A172 (cell line): ENCODE measurements around the gene HS3ST6. TPM values are rescaled to one million over a fixed set of nuclear protein-coding genes. Genes with fewer than 3 reads are reported as not detected.
"Not testable (repeated sequence)": the region's sequence is repeated elsewhere in the genome, so short reads cannot be mapped to it uniquely, and the experiment has no call there.

Experiments
- DNase-seq: peaks from one replicate; pipeline ENCODE4 v3.0.0-alpha.2; 2015; ENCODE audit warnings: low spot score
- total RNA-seq: library from RNA; depleted of rRNA; stranded (reverse); fragments of >200 nt; shearing (Covaris generic); gene quantifications from 2 replicates; pipeline ENCODE4 v1.2.3, GENCODE V29; 2014

The HS3ST6 gene
- total RNA-seq, 1 experiment from 2014 or later, result not detected

- DNase-seq, result no peak
Observed at GRCh38 chr16:1946495-1947368, 28.5 kb upstream of the HS3ST6 start.

GRCh38 chr16:1945559-1946391 lies 27.6 kb upstream of the HS3ST6 start:
- DNase-seq, result no peak

DNA sequence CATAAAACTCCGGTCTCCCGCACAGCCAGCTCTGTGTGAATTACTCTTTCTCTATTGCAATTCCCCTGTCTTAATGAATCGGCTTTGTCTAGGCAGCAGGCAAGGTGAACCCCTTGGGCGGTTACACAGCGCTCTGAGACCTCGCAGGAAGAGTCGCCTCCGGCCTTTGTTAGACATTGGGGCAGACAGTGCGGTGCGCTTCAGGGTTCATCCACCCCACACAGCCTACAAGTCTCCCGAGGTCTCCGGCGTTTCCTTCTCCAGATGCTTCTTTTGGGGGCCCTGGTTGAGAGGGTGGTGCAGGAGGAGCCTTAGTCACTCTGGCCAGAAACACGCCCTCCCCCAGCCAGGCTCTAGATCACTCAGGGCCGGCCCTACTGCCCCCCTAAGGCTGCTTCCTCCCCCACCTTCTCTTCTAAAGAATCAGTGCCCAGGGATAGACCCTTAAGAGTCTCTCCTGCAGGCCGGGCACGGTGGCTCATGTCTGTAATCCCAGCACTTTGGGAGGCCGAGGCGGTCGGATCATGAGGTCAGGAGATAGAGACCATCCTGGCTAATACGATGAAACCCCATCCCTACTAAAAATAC lies 26.5 kb upstream of the HS3ST6 start:
- DNase-seq, result no peak

DNA sequence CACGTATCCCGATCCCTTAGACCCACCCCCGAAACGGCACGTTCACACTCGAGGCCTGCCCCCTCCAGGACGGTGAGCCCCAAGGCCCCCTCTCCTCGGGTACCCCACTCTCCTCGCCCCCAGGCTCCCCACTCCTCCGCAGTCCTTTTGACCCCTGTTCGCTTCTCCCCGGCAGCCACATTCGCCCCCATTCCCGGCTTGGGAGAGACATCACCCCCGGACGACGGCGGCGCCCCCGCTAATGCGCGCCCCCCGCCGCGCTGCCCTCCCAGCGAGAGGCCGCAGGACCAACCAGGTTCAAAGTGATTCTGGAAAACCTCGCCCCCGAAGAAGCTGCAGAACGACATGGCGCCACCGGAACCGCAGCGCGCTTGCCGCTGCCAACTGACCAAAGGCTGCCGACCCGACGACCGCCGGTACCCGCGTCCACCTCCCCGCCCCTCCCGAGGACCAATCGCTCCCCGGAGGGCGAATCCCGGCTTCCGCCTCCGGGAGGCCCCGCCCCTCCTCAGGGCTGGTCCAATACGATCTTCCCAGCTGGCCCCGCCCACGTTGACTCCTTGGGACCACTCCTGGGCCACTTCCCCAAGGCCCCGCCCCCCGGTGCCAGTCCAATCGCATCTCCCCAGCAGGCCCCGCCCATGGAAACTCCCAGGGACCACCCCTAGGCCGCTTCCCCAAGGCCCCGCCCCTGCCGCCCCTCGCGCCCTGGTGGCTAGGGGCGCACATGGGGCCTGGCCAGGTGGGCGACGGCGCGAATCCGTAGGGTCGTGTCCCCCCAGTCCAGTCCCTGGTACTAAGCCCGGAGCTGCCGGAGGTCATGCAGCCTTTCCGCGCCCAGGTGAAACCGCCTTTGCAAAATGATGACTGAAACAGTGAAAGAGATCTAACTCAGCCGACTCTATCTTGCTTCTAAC lies 24.9 kb upstream of the HS3ST6 start, which contains the start of gene MSRB1:
MSRB1 (minus strand) TSS at position 390 of the 917 bp plus-strand sequence; CDS start at position 347, 43 bp downstream.
- peak; percentile 97 for DNase-seq

- DNase-seq, result no peak
Observed at GRCh38 chr16:1942047-1942809, 24.0 kb upstream of the HS3ST6 start.

DNA sequence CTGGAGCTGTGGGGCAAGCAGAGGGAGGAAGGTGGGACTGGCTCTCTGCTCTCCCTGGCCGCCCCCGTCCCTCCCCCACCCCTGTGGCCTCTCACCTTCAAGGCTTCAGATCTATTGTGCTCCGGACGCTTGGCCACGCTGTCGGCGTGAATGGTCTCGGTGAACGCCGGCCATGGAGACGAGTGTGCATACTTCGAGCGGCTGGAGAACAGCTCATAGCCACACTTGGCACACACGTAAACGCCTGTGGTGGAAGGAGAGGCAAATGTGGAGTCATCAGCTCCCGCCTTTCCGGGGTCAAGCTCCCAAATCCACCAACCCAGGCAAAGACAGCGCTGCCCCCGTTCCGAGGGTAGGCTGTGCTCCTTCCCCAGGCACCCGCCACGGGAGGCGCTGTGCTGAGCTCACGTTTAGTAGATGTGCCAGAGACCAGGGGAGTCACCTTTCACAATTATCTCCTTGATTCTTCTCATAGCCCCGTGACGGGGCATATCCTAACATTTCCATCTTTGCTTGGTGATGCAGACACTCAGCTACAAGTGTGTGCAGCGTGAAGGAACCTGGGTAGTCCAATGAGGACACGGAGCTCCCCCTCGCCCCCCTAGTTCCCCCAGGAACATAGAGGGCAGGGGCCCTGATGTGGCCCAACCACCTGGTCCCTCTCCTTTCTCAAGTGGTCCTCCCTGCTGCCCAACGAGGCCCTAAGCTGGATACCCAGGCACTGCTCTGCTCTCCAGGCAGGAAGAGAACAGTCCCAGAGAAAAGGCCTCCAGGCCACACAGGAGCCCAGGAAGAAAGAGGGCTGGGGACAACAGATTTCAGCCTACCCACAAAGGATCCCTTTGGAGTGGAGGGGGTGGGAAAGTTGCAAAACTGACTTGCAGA lies 23.2 kb upstream of the HS3ST6 start:
- no peak for DNase-seq

DNA sequence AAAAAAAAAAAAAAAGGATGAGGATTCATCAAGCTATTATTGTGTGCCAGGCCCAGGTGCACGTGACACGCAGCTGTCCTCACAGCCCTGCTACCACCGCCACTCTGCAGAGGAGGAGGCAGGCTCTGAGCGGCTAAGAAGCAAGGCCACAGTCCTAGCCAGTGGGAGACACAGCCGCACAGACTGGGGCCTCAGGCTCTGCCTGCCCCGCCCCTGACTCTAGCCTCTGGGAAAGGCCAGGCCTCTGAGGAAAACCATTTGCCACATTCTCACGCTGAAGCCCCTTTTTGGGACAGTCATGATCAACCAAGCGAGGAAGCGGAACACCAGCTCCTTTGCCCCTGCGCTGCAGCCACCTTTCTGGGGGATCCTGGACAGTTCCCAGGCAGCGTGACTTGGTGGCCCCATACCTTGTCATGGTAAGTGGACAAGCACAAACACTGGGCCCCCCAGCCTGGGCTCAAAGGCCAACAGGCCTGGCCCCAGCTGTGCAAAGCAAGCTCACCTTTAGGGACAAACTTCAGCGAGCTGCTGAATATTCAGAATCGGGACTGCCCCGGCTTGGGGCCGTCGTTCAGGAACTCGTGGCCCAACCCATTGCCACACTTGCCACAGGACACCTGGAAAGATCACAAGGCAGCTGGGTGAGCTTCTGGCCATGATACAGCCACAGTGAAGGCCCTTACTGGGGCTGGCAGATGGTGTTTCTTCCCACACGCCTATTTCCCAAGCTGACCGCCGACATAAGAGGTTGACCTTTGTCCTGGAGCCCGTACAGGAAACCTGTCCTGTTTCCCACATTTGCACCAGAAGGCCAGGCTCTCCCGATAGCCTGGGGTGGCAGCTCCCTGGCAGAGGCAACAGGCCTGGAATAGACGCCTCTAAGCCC lies 22.3 kb upstream of the HS3ST6 start:
- DNase-seq, result no peak

DNA sequence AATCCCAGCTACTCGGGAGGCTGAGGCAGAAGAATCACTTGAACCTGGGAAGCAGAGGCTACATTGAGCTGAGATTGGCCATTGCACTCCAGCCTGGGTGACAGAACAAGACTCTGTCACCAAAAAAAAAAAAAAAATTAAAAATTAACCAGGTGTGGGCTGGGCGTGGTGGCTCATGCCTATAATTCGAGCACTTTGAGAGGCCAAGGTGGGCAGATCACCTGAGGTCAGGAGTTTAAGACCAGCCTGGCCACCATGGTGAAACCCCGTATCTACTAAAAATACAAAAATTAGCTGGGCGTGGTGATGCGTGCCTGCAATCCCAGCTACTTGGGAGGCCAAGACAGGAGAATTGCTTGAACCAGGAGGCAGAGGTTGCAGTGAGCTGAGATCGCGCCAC lies 21.6 kb upstream of the HS3ST6 start:
- not testable (repeated sequence) for DNase-seq

DNA sequence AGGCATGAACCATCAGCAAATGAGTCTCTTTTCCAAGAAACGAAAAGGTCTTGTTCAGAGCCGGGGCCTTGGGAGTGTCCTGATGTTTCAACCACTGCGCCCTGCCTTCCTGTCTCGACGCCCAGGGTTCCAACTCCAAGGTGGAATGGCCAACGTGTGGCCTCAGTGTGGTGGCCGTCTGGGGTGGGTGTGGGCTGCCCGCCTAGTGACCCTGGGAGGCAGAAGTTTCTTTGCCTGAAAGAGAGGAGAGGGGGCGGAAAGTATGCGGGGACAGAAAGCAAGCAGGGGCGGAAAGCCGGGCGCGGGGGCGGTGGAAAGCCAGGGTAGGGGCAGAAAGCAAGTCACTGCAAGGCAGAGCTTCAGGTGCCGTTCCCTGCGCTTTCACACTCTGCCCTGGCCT lies 20.7 kb upstream of the HS3ST6 start:
- no peak for DNase-seq

GRCh38 chr16:1938316-1938715 lies 20.1 kb upstream of the HS3ST6 start:
- DNase-seq, result no peak

DNA sequence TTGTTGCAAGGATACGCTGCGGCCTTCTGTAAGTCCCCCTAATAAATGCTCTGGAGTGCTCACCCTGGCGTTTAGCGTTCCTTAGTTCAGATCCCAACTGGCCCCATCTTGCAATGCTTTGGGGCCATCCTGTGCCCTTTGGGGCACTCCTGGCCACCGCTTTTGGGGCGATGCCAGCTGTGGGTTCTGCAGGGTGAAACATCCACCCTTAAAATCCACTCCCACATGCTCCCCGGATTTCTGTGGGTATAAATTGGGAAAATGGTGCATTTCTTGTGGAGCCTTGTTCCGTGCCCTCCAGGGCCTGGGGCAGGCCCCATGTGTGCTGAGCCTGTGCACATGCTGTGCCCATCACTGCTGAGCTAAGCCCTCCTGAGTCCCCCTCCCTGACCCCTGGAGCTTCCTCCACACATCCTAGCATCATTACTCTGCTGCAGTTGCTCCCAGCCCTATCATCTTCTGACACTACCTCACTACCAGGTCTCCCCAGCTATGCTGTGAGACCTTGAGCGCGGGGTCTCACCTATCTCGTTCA lies 18.8 kb upstream of the HS3ST6 start:
- DNase-seq, result no peak

DNA sequence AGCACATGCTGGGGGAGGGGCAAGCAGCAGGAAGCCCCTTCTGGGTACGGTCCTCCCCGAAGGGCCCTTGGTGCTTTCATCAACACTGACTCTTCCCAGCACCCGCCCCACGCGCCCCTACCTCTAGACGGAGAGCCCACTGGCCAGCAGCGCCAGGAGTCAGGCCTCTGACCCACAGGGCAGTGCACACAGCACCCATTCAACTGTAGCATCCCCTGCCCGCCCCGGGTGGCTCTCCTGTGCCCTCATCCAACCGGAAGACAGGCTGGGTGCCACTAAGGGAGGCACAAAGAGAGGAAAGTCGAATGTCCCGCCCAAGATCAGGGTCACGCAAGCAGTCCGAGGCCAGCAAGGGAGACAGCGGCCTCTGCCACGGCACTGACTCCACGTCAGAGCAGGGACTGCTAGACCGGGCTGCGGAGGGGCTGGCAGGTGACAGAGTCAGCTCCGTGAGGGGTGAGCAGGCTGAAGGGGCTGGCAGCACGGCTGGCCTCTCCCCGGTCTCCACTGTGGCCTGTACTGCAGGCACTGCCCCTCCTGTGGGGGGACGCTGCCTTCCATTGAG lies 15.0 kb upstream of the HS3ST6 start:
- DNase-seq, result no peak

DNA sequence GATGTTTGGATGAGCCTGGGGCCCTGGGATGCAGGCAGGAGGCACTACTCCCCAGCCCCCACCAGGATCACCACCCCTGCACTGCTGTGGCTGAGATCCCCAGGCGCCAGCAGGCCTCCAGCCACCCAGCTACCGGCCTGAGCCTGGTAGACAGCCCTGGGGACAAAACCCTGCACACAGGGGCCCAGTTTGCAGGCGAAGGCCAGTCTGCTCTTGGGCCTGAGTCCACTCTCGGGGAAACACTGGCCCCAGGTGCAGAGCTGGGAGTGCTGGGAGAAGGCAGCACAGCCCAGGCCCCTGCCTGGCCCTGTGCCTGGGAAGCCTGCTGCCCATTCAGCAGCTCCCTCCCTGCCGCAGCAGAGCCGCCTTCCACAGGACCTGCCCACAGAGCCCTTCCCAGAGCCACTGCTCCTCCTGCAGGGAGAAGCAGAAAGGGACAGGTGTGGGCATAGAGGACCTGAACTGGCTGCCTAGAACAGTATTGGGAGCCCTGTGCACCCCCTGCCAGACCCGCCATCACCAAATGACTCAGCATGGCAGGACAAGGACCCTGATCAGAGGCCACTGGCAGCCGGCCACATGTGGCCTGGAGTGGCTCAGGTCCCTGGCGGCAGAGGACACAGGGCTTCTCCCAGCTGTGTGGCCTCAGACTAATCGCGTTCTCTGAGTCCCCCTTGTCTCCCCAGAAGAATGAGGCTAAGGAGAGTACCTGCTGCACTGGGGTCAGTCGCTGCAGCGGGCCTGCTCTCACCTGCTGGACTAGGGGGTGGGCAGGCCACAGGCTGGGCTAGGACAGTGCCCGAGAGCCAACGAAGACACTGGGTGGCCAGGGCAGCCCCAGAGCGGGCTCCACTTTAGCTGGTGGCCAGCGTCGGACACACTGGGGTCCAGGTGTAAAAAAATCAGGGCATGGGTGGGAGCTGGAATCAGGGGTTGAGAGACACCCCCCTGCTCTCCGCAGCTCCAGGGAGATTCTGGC lies 14.1 kb upstream of the HS3ST6 start:
- peak; percentile 36 for DNase-seq

GRCh38 chr16:1930338-1930720 lies 12.1 kb upstream of the HS3ST6 start:
- no peak for DNase-seq

- peak; percentile 60 for DNase-seq
Observed at GRCh38 chr16:1929578-1930337, 11.5 kb upstream of the HS3ST6 start.

- peak; percentile 57 for DNase-seq
Observed at GRCh38 chr16:1929105-1929504, 10.9 kb upstream of the HS3ST6 start.
